Measurements from ENCODE around the gene CCDC8.
"Not testable (repeated sequence)": the region's sequence is repeated elsewhere in the genome, so short reads cannot be mapped to it uniquely, and the experiment has no call there.

Gene CCDC8

DNA sequence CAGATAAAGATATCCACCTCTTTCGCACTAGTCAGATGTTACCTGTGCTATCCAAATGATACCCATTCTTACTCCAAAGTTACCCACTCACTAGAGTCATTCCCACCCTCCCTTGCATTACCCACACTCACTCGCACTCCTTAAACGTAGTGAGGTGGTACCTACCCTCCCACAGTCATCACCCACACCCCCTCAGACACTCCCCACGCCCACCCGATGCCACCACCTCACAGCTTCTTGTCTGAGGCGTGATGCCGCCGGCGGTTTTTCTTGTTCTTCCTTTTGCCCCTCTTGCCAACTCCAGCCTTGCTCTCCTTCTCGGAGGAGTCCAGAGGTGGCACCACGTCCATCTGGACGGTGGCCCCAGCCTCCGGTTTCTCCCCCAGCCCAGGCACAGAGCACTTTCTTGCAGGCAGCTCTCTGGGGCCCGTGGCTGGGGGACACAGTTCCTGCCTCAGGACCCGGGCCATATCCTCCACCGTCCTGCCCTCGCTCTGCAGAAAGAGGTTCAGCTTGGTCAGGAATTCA, 14.2 kb upstream of the CCDC8 start:
- DNase-seq: no peak

DNA sequence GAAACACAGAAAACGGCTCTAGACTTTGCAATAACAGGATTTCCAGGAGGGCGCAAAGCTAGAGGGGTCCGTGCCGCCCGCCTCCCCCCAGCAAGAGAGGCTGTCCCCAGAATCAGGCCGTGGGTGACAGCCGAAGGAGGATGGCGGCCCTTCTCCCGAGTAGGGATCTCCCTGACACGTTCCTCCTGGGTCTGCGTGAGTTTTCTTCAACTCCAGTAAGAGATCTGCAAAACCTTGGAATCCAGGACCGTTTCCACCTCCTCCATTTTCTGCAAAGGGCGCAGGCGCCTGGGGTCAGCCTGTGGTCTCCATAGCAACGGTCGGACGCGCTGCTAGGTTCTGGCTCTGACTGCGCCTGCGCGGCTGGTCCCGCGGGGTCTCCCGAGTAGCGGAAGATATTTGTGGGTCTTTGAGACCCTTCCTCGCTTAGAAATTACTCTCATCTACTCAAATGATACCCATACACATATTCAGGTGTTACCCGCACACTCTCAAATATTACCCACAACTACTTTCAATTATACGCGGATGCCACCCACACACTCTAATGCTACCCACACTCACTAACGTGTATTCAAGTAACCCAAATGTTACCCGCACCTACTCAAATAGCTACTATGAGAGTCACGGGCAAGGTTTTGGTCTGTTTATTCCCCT, 13.3 kb upstream of the CCDC8 start:
- no peak for DNase-seq

DNA sequence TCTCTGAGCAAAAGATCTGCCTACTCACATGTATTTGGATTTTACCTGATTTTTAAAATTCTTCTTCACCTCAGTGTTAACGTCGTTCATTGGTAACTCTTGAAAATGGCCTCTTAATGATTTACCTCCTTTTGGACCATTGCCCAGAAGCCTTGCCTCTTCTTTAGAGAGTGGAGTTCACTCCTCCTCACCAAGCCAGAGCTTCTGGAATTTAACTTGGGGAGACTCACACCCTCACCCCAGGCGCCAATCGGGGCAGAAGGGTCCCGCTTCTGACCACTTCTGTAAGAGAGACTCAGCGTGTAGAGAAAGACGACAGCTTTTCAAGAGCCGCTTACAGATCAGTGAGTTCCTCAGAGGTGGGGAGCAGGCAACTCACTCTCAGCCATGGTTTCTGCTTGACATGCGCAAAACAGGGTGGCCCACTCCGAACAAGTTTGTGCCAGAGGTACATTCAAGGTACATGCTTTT, 12.7 kb upstream of the CCDC8 start:
- no peak for DNase-seq

DNA sequence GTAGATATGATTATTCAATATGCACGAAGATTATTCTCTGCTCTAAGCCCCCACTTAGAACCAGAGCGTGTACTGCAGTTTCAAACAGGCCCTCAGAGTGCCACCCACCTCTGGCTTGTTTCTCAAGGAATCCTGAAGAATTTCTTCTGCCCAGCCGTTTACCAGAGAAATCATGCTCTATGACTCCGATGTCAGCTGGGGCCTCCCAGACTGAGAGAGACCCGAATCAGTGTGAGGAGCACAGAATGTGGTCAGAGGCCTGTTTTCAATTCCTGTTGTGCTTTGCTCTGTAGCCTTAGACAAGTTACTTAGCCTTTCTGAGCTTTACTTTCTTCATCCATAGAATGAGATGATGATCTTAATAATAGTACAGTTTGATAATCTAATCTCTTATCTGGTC, 9.8 kb upstream of the CCDC8 start:
- DNase-seq: no peak

DNA sequence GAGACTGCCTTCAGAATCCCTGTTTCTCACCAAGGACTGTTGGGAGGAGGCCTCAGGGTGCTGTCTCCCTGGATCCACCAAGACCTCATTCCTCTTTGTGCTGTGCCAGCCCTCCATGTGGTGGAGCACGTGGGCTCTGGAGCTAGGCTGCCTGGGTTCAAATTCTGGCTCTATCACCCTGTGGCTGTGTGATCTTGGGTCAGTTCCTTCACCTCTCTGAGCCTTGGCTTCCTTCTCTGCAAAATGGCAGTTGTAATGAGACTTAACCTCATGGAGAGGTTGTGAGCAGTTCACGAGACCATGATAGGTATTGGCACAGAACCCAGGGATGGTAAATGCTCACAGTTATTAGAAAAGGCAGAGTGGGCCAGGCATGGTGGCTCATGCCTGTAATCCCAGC, 9.0 kb upstream of the CCDC8 start:
- DNase-seq: no peak

DNA sequence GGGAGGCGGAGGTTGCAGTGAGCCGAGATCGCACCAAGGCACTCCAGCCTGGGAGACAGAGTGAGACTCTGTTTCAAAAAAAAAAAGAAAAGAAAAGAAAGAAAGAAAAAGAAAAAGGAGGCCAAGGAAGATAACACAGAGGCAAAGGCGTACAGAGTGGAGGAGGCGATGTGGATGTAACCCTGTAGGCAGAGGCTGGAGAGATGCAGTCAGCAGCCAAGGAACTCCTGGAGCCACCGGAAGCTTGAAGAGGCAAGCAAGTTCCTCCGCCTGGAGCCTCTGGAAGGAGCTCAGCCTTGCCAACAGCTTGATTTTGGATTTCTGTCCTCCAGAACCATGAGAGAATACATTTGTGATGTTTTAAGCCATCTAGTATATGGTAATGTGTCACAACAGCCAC, 6.7 kb upstream of the CCDC8 start:
- no peak for DNase-seq

DNA sequence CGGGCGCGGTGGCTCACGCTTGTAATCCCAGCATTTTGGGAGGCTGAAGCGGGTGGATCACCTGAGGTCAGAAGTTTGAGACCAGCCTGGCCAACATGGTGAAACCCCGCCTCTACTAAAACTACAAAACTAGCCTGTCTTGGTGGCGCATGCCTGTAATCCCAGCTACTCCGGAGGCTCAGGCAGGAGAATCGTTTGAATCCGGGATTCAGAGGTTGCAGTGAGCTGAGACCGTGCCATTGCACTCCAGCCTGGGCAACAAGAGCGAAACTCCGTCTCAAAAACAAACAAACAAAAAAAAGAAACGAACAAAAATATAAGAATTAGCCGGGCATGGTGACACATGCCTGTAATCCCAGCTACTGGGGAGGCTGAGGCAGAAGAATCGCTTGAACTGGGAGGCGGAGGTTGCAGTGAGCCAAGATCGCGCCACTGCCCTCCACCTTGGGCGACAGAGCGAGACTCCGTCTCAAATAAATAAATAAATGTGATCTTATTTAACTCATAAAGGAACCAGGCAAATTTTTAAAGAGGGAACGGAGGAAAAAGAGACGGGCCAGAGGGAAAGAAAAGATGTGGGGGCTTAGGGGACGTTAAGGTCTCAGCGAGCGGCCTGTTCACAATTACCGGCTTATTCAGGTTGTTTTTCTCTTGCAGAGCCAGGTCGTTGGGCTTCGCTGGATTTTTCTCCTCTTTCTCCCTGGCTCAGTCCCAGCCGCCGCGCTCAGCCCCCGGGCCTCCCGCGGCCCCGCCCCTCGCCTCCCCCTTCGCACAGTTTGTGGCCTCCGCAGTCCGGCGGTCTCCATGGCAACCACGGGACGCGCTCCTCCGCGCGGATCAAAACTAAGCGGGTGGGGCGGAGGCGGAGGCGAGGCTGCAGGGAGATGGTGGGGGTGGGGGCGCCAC, 2.7 kb upstream of the CCDC8 start:
- not testable (repeated sequence) for DNase-seq

DNA sequence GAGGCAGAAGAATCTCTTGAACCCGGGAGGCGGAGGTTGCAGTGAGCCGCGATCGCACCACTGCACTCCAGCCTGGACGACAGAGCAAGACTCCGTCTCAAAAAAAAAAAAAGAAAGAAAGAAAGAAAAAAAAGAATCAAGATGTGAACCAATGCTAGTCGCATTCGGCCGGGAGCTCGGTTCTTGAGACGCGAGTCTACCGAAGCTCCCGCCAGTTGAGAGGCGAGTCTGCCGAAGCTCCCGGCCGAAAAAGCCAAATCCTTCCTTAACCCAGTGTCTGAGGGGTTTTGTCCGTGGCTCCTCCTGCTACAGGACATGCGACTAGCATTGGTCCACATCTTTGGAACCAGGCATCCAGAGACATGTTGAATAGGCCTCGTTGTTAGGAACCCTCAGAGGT, 1.5 kb upstream of the CCDC8 start:
- not testable (repeated sequence) for DNase-seq

DNA sequence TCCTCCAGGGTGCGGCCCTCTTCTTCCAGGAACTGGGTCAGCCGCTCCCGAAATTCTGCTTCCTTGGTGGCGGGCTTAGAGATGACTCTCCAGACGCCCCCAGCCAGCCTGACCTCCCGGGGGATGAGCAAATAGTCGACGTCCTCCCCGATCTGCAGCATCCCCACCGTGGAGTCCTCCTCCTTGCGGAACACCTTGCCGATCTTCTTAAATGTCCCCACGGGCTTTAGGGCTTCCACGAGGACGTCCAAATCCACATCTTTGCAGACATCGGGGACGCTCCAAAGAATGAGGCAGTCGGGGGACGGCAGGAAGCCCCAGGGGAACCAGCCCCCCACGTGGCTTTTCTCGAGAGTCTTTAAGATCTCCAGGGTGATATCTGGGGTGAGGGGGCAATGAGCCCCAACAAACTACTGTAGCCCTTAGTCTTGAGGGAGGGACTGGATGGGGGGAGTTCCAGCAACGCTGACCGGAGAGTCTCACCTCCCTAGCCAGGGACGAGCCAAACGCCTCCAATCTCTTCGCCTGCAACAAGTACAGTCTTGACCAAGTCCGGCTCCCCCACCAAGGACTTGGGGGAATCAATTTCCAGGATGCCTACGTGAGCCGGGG, 608 bp downstream of the CCDC8 start:
- no peak for DNase-seq

DNA sequence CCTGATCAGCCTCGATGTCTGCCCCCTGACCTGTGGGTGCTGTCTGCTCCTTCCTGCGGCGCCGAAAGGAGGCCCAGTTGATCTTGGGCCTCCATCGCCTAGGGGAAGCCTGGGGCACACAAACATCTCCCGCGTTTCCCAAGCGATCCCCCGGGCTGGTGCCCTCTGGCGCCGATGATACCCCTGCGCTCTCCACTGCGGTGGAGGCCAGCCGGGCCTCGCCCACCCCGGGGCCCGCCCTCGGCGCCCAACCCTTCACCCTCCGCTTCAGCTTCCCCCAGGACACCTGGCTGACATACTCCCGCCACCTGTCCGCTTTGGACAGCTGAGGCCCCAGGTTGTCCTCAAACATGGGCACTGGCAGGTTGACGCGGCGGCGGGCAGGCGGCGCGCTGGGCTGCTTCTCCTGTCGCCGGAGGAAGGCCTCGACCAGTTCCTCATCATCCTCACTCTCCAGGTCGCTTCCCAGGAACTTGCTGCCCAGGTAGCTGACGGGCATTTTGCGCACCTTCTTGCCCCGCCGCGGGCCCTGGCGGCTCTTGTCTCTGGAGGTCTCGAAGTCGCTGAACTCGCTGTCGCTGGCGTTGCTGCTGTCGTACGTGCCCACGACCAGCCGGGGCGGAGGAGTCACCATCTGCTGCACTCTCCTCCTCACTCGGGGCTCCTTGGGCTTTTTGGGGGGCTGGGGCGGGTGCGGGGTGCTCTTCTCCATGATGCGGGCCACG, 1.3 kb downstream of the CCDC8 start:
- no peak for DNase-seq

DNA sequence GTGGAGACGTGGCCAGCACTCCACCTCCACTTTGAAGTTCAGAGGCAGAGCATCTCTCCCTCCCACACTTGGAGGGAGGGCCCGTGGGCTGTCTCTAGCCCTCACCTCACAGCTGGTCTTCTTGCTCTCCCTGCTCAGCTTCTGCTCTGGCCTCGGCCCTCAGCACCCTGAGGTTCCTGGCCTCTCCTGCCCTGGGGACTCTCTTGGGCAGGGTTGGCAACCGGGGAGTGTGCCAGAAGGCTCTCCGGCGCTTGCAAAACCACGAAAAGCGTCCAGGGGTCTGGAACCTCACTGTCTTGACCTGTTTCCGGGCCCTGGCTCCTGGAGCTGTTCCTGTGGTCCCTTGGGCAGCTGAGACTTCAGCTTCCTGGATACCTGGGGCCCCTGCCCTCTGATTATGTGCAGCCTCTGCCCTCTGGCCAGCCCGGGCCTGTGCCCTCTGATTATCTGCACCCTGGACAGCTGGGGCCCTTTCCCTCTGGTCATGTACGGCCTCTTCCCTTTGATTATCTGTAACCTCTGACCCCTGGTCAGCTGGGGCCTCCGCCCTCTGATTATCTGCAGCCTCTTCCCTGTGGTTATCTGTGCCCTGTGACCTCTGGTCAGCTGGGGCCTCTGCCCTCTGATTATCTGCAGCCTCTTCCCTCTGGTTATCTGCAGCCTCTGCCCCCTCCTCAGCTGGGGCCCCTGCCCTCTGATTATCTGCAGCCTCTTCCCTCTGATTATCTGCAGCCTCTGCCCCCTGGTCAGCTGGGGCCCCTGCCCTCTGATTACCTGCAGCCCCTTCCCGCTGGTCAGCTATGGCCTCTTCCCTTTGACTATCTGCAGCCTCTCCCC, 2.1 kb downstream of the CCDC8 start:
- no peak for DNase-seq

DNA sequence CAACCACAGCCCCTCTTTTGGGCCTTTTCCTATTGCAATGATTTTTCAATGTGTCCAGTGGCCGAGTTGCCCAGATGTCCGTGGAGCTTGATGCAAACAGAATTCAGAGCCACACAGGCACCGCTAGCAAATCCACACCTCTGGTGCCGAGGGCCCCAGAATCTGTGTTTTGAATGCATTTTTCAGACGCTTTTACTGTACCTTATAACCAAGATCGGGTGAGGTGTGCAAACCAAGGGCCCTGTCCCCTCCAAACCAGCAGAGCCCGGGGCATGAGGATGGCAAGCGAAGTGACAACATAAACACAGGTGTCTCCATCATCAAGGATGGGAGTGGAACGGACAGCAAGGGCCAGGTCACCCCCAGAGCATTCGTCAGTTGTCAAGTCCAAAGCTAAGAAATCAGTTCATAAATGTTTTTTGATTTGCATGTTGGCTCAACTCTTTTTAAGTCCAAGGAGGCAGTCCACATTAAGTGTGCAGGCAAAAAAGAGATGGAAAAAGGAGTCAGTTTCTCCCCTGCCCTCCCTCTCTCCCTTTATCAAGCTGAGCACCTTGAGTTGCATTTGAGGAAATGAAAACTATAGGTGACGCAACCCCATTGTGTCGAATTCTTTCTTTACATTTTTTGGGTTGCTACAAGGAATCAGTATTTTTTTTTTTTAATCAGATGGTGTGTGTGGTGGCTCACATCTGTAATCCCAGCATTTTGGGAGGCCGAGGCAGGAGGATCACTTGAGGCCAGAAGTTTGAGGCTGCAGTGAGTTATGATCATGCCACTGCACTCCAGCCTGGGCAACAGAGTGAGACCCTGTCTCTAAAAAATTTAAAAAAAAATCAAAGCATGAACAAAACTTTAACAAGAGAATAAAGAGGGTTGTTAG, 2.9 kb downstream of the CCDC8 start:
- no peak for DNase-seq

DNA sequence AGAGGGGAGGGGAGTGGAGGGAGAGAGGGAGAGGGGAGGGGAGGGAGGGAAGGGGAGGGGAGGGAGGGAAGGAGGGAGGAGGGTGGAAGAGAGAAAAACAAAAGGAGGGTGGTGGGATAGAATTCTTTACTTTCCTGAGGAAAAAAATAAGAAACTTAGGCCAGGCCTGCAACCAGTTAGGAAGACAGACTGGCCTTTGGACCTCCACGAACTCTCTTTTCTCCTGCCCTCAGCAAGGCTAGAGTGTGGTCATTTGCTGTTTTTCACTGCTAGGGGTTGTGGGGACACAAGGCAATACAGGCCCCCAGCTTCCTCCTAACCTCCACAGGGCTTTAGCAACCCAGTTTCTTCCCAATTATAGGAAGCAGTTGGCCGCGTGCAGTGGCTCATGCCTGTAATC, 4.2 kb downstream of the CCDC8 start:
- DNase-seq: no peak

DNA sequence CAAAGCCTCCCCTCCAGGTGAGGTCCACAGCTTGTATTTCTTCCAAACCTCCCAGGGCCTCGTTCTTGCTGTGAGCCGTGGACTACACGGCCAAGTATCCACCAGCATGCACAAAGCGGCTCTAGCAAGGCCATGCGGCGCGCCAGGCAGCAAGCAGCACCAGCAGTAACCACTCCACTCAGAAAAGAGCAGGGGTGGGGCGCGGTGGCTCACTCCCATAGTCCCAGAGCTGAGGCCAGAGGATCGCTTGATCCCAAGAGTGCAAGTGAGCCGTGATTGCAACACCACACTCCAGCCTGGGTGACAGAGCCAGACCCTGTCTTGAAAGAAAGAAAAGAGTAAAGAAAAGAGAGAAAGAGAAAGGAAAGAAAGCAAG, 4.7 kb downstream of the CCDC8 start:
- DNase-seq: no peak

DNA sequence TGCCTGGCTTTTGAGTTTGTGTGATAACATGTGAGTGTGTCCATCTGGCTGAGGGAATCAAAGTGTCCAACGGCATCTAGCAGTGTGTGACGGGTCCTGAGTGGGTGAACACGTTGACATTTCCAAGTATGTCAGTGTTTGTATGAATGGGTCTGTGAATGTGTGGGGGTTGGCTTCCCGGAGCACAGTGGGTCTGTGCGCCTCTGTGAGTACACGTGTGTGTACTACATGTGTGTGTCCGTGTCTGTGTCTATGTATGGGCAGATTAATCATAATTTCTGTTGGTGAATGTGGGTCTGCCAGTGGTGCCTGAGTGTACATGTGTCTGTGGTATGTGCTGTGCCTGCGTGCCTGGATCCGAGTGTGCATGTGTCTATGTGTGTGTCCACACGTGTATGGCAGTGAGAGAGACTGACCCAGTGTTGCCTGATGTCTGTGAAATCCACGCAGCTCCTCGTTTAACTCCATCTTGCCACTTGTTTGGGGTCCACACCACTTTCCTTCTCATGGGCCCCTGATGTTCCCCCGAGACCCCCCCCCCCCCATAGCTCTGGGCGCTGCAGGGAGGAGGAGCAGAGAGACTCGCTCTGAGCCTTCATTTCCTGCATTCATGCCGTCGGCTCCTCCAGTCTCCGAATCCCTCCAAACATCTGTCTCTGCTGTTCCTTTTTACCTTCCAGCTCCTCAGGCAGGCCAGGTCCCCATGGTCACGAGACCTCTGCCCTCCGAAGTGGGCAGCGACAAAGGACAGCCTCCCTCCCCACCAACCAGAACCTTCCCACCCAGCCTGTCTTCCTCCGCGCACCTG, 5.3 kb downstream of the CCDC8 start:
- no peak for DNase-seq

DNA sequence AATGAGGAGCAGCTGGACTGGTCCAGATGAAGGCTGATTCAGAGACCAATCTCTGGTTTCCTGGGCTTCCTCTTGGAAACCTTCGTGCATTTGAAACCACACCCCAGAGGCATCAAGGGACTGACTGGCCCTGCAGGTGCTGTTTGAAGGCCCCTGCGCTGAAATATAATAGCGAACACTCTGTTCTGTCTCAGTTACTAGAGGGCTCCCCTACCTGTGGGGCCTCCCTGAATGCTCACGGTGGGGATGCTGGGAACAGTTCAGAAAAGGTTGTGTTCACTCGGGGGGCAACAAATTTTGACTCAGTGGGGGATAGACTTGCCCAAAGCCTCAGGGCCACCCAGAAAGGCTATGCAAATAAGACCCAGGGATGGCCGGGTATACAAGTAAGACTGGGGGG, 6.4 kb downstream of the CCDC8 start:
- no peak for DNase-seq

DNA sequence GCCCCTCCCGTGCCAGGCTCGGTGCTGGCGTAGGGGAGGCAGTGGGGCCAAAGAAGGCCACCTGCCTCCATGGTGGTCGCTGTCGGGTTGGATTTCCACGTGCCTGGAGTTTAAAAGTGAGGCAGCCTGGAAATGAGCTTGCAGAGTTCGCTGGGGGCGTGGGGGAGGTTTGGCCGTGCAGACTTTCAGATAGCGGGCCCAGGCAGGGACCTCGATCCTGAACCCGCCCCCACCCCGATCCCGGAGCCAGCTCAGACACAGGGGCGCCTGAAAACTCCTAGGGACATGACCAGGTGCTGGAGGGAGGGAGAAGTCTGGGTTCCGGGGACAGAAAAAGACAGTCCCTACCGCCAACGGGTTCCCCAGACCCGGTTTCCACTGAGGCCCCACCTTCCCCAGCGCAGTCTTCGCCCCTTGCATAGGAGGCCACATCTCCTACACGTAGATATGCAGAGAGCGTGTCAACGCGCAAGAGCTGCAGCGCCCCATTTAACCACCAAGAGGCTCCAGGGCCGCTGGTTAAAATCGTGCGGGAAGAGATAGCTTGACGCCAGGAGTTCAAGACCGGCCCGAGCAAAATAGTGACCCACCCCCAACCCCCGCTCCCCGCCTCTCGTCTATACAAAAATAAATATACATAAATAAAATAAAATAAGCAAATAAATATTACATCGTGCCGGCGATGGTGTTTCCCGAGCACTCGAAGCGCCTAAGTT, 8.5 kb downstream of the CCDC8 start:
- DNase-seq: no peak

DNA sequence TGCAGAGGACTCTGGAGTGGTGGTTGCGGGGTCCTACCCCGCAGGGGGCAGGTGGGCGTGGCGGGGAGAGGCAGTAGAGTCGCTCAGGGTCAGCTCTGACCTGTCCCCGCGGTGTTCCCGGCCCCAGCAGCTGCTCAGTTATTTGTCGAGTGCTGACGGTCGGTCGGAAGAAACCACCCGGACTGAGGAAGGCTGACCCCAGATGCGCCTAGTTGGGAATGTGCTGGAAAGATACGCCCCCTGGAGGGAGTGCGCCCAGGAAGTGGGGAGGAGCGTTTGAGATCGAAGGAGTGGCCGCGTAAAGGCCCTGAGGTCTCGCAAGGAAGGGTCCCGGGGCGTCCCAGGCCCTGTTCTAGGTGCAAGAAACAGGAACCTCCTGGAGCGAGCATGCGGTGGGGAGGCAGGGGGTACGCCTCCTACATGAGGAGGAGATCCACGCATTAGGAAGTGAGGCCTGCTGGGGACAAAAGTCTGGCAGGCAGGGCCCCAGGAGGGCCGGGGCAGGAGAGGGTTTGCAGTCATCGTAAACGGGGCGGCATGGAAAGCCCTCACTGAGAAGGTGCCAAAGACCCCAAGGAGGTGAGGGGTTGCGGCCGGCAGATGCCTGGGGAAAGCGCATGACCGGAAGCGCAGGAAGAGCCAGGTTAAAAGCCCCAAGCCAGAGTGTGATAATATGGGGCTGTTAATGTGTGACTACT, 9.2 kb downstream of the CCDC8 start:
- no peak for DNase-seq

DNA sequence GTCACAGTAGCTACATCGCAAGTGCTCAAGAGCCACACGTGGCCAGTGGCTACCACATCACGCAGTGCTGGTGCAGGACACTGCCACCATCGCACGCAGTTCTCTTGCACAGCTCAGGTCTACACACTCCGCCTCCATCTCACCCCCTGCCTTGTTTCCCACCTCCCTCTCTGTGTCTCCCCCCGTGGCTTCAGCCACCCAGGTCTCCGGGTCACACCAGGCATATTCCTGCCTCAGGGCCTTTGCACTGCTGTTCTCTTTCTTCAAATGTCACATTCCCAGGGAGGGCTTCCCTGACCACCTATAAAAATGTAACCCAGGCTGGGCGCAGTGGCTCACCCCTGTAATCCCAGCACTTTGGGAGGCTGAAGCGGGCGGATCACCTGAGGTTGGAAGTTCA, 10.6 kb downstream of the CCDC8 start:
- no peak for DNase-seq

Data from activated gamma-delta T cell (primary cell).